GM04504 (cell line): ENCODE results near the gene NUMB.

Experiments
- DNase-seq: peaks from one replicate; pipeline ENCODE4 v3.0.0-alpha.2; 2012; ENCODE audit warnings: low read depth

NUMB gene

GRCh38 chr14:73231981-73232851, 226.1 kb downstream of the NUMB start:
- no peak for DNase-seq

GRCh38 chr14:73230051-73230450, 228.3 kb downstream of the NUMB start:
- no peak for DNase-seq

GRCh38 chr14:73227812-73228781, 230.2 kb downstream of the NUMB start:
- DNase-seq: peak; percentile 65

GRCh38 chr14:73225496-73225895, 232.8 kb downstream of the NUMB start:
- DNase-seq: no peak
